ENCODE results near the gene TMEM92.
"Not testable (repeated sequence)": the region's sequence is repeated elsewhere in the genome, so short reads cannot be mapped to it uniquely, and the experiment has no call there.

The TMEM92 gene

GRCh38 chr17:50300824-50301223 is 26.6 kb downstream of the TMEM92 start:
- DNase-seq (ENCODE audit: low spot score), result not testable (repeated sequence)

GRCh38 chr17:50301891-50302584 is 27.8 kb downstream of the TMEM92 start:
- DNase-seq (ENCODE audit: low spot score), result no peak

- no peak for DNase-seq (ENCODE audit: low spot score)
Measured at GRCh38 chr17:50303051-50303450, 28.8 kb downstream of the TMEM92 start.

GRCh38 chr17:50303596-50303995 is 29.3 kb downstream of the TMEM92 start:
- DNase-seq (ENCODE audit: low spot score), result no peak

- no peak for DNase-seq (ENCODE audit: low spot score)
Measured at GRCh38 chr17:50304781-50305404, 30.6 kb downstream of the TMEM92 start.

- no peak for DNase-seq (ENCODE audit: low spot score)
Measured at GRCh38 chr17:50307654-50308053, 33.4 kb downstream of the TMEM92 start.

- no peak for DNase-seq (ENCODE audit: low spot score)
Measured at GRCh38 chr17:50308666-50309065, 34.4 kb downstream of the TMEM92 start.

GRCh38 chr17:50310455-50311111 is 36.3 kb downstream of the TMEM92 start:
- DNase-seq (ENCODE audit: low spot score), result no peak

- no peak for DNase-seq (ENCODE audit: low spot score)
Measured at GRCh38 chr17:50311112-50311460, 36.8 kb downstream of the TMEM92 start.

GRCh38 chr17:50311483-50311882 is 37.2 kb downstream of the TMEM92 start:
- DNase-seq (ENCODE audit: low spot score), result no peak

- DNase-seq (ENCODE audit: low spot score), result no peak
Measured at GRCh38 chr17:50312308-50312707, 38.0 kb downstream of the TMEM92 start.

- no peak for DNase-seq (ENCODE audit: low spot score)
Measured at GRCh38 chr17:50314456-50315011, 40.3 kb downstream of the TMEM92 start.

- no peak for DNase-seq (ENCODE audit: low spot score)
Measured at GRCh38 chr17:50316016-50316587, 41.8 kb downstream of the TMEM92 start.

- not testable (repeated sequence) for DNase-seq (ENCODE audit: low spot score)
Measured at GRCh38 chr17:50316660-50317059, 42.4 kb downstream of the TMEM92 start.

GRCh38 chr17:50317121-50317520 is 42.9 kb downstream of the TMEM92 start:
- no peak for DNase-seq (ENCODE audit: low spot score)

GRCh38 chr17:50318501-50319285 is 44.4 kb downstream of the TMEM92 start:
- no peak for DNase-seq (ENCODE audit: low spot score)

- no peak for DNase-seq (ENCODE audit: low spot score)
Measured at GRCh38 chr17:50319306-50320004, 45.2 kb downstream of the TMEM92 start.

- DNase-seq (ENCODE audit: low spot score), result peak; percentile 70
Measured at GRCh38 chr17:50322271-50322670, 48.0 kb downstream of the TMEM92 start.

GRCh38 chr17:50323060-50323459 is 48.8 kb downstream of the TMEM92 start:
- no peak for DNase-seq (ENCODE audit: low spot score)

- no peak for DNase-seq (ENCODE audit: low spot score)
Measured at GRCh38 chr17:50325906-50326305, 51.6 kb downstream of the TMEM92 start.

GRCh38 chr17:50326831-50327364 is 52.6 kb downstream of the TMEM92 start:
- DNase-seq (ENCODE audit: low spot score), result no peak

All from SK-N-DZ (cell line).